Measurements from ENCODE around the gene CCT3. TPM values are rescaled to one million over a fixed set of nuclear protein-coding genes. Genes with fewer than 3 reads are reported as not detected.
A peak's percentile ranks its signal among the peaks of the same experiment; 100 is the strongest.
"Not testable (repeated sequence)": the region's sequence is repeated elsewhere in the genome, so short reads cannot be mapped to it uniquely, and the experiment has no call there.

Gene CCT3
- total RNA-seq, 2 donors from 2014 or later: 229 to 347 TPM

GRCh38 chr1:156372265-156372586 lies 34.1 kb upstream of the CCT3 start:
- DNase-seq (ENCODE audit: low spot score in 2 of 2) (no peak), ATAC-seq (peak; percentile 48)
- Mint-ChIP-seq H3K27ac (no peak overlapping the region), H3K36me3 (no peaks in the 10 kb centered on the region), H3K9me3 (no peaks in the 10 kb centered on the region)

GRCh38 chr1:156371553-156372264 lies 33.6 kb upstream of the CCT3 start:
- ATAC-seq (no peak), DNase-seq (ENCODE audit: low spot score in 2 of 2) (no peak)

GRCh38 chr1:156369685-156370286 lies 31.7 kb upstream of the CCT3 start:
- H3K9me3 Mint-ChIP-seq; ATAC-seq; H3K36me3 Mint-ChIP-seq; H3K27ac Mint-ChIP-seq; DNase-seq (ENCODE audit: low spot score in 2 of 2): not testable (repeated sequence)

More at GRCh38 chr1:156371553-156372264, 33.6 kb upstream of the CCT3 start:
- no peaks in the 10 kb centered on the region for H3K9me3 Mint-ChIP-seq
- no peaks in the 10 kb centered on the region for H3K36me3 Mint-ChIP-seq
- no peak overlapping the region for H3K27ac Mint-ChIP-seq

- H3K36me3 Mint-ChIP-seq: no peaks in the 10 kb centered on the region
- no peak within 1 kb of the TSS for H3K27ac Mint-ChIP-seq
- ATAC-seq (peak; percentile 13 to 32), DNase-seq (ENCODE audit: low spot score in 2 of 2) (no peak)
- no peaks in the 10 kb centered on the region for H3K9me3 Mint-ChIP-seq
These were observed 31.0 kb upstream of the CCT3 start, which contains the start of gene RHBG for GRCh38 chr1:156368889-156369684. RHBG (plus strand) TSS chr1:156369211; CDS start chr1:156369250, 39 bp downstream.

GRCh38 chr1:156368157-156368658 lies 30.1 kb upstream of the CCT3 start:
- Mint-ChIP-seq H3K27ac (no peak overlapping the region), H3K9me3 (no peaks in the 10 kb centered on the region), H3K36me3 (no peaks in the 10 kb centered on the region)
- ATAC-seq: no peak
- DNase-seq (ENCODE audit: low spot score in 2 of 2): no peak

GRCh38 chr1:156367383-156368156 lies 29.5 kb upstream of the CCT3 start:
- no peaks in the 10 kb centered on the region for H3K9me3 Mint-ChIP-seq
- DNase-seq (ENCODE audit: low spot score in 2 of 2): no peak
- H3K27ac Mint-ChIP-seq: peak overlapping the region in 1 of 2 donors; percentile 25
- no peak for ATAC-seq
- H3K36me3 Mint-ChIP-seq: no peaks in the 10 kb centered on the region

GRCh38 chr1:156366378-156367166 lies 28.5 kb upstream of the CCT3 start:
- Mint-ChIP-seq H3K27ac (no peak overlapping the region), H3K36me3 (no peaks in the 10 kb centered on the region), H3K9me3 (no peaks in the 10 kb centered on the region)
- no peak for ATAC-seq
- no peak for DNase-seq (ENCODE audit: low spot score in 2 of 2)

- ATAC-seq: no peak
- Mint-ChIP-seq H3K9me3 (no peaks in the 10 kb centered on the region), H3K36me3 (no peaks in the 10 kb centered on the region), H3K27ac (no peak overlapping the region)
- no peak for DNase-seq (ENCODE audit: low spot score in 2 of 2)
These were observed 27.7 kb upstream of the CCT3 start for GRCh38 chr1:156365754-156366153.

GRCh38 chr1:156360534-156360933 lies 22.4 kb upstream of the CCT3 start:
- DNase-seq (ENCODE audit: low spot score in 2 of 2) (no peak), ATAC-seq (no peak)
- Mint-ChIP-seq H3K27ac (no peak overlapping the region), H3K9me3 (no peaks in the 10 kb centered on the region), H3K36me3 (no peaks in the 10 kb centered on the region)

- Mint-ChIP-seq H3K9me3 (no peaks in the 10 kb centered on the region), H3K36me3 (no peaks in the 10 kb centered on the region), H3K27ac (no peak overlapping the region)
- ATAC-seq (no peak), DNase-seq (ENCODE audit: low spot score in 2 of 2) (no peak)
These were observed 21.9 kb upstream of the CCT3 start for GRCh38 chr1:156359973-156360372.

- H3K9me3 Mint-ChIP-seq: no peaks in the 10 kb centered on the region
- ATAC-seq: no peak
- H3K27ac Mint-ChIP-seq: no peak overlapping the region
- no peaks in the 10 kb centered on the region for H3K36me3 Mint-ChIP-seq
- DNase-seq (ENCODE audit: low spot score in 2 of 2): no peak
These were observed 21.2 kb upstream of the CCT3 start for GRCh38 chr1:156359249-156359648.

- Mint-ChIP-seq H3K27ac (no peak overlapping the region), H3K36me3 (no peaks in the 10 kb centered on the region), H3K9me3 (no peaks in the 10 kb centered on the region)
- ATAC-seq (no peak), DNase-seq (ENCODE audit: low spot score in 2 of 2) (no peak)
These were observed 20.5 kb upstream of the CCT3 start for GRCh38 chr1:156358641-156359040.

- no peak for DNase-seq (ENCODE audit: low spot score in 2 of 2)
- Mint-ChIP-seq H3K36me3 (no peaks in the 10 kb centered on the region), H3K27ac (no peak overlapping the region), H3K9me3 (no peaks in the 10 kb centered on the region)
- ATAC-seq: no peak
These were observed 19.9 kb upstream of the CCT3 start for GRCh38 chr1:156357977-156358376.

- peak; percentile 70 to 79 for DNase-seq (ENCODE audit: low spot score in 2 of 2)
- peak; percentile 94 to 96 for ATAC-seq
- Mint-ChIP-seq H3K27ac (peak overlapping the region in 1 of 2 donors; percentile 55), H3K36me3 (no peaks in the 10 kb centered on the region), H3K9me3 (no peaks in the 10 kb centered on the region)
These were observed 18.9 kb upstream of the CCT3 start for GRCh38 chr1:156356875-156357534.

GRCh38 chr1:156356262-156356874 lies 18.3 kb upstream of the CCT3 start:
- no peak for DNase-seq (ENCODE audit: low spot score in 2 of 2)

More at GRCh38 chr1:156356262-156356874, 18.3 kb upstream of the CCT3 start:
- H3K36me3 Mint-ChIP-seq: no peaks in the 10 kb centered on the region
- peak; percentile 54 to 78 for ATAC-seq
- H3K27ac Mint-ChIP-seq: peak overlapping the region in 1 of 2 donors; percentile 55
- no peaks in the 10 kb centered on the region for H3K9me3 Mint-ChIP-seq

All from activated naive CD4-positive, alpha-beta T cell treated with anti-CD3 and anti-CD28 coated beads, Interleukin-2, amount 50 U/mL, for 72 hours (primary cell).